Measurements from ENCODE around the gene LRFN4. TPM values are rescaled to one million over a fixed set of nuclear protein-coding genes. Genes with fewer than 3 reads are reported as not detected.

The LRFN4 gene
- total RNA-seq, 2 experiments from 2014 or later, result 33.9 to 38.6 TPM

- peak overlapping the region; percentile 93 for H3K4me2 ChIP-seq (ENCODE audit: low read length)
- peaks cover 7% of the 10 kb centered on the region for H4K20me1 ChIP-seq (ENCODE audit: insufficient read depth, low read length)
- no TSS peak for BruUV-seq (replicated peaks)
- intact Hi-C loops (cut with micrococcal nuclease; ENCODE audit: unreplicated experiment), result loop anchor here (2.0 to 5.0 kb wide), 2 partner anchors 40 to 360 kb away; partner anchors contain the start of gene DPP3
- peak overlapping the region; percentile 81 for H3K27ac ChIP-seq (ENCODE audit: low read depth, low read length, poor library complexity, severe bottlenecking)
- TF ChIP-seq EZH2phosphoT487 (IDR thresholded peaks at IDR 0.05; ENCODE audit: borderline replicate concordance, low read depth, low read length), result no peak
- TF ChIP-seq CTCF (conservative IDR thresholded peaks at IDR 0.05; ENCODE audit: low read length), result no peak
- POLR2A ChIA-PET, result interaction anchor here (0.8 to 1.2 kb wide), 3 partner anchors 13 to 362 kb away, joined by 3 to 5 read pairs (median 5); partner anchors contain the start of gene DPP3
- peaks cover 46% of the 10 kb centered on the region for H3K79me2 ChIP-seq (ENCODE audit: insufficient read depth, low read depth, low read length)
- CTCF ChIA-PET (ENCODE audit: unreplicated experiment), result no interaction called here
- peaks cover 39% of the 10 kb centered on the region for H3K4me1 ChIP-seq (ENCODE audit: insufficient read depth, low read length, poor library complexity, severe bottlenecking)
- no peaks in the 10 kb centered on the region for H3K9me2 ChIP-seq (ENCODE audit: insufficient read depth, low read length)
- no peak for DNase-seq (ENCODE audit: low spot score)
- H3K9me3 ChIP-seq (ENCODE audit: low read length), result no peaks in the 10 kb centered on the region
- H3K4me3 ChIP-seq (ENCODE audit: low read depth, low read length, poor library complexity, severe bottlenecking), result peak overlapping the region; percentile 92
- peaks cover 65% of the 10 kb centered on the region; the same call in 1 of the 2 replicates for H3K36me3 ChIP-seq (ENCODE audit: insufficient read depth, low read length)
- peak overlapping the region; percentile 15; the same call in 1 of the 2 replicates for H2AFZ ChIP-seq (ENCODE audit: low read length)
These were observed 14.4 kb upstream of the LRFN4 start for GRCh38 chr11:66842501-66842895.

- TF ChIP-seq EZH2phosphoT487 (IDR thresholded peaks at IDR 0.05; ENCODE audit: borderline replicate concordance, low read depth, low read length), result no peak
- BruUV-seq (replicated peaks), result no TSS peak
- H4K20me1 ChIP-seq (ENCODE audit: insufficient read depth, low read length), result peaks cover 7% of the 10 kb centered on the region
- CTCF ChIA-PET (ENCODE audit: unreplicated experiment), result interaction anchor here (0.6 kb wide), 1 partner anchor 327 kb away, joined by 4 read pairs; no protein-coding TSS in a partner anchor
- H3K4me1 ChIP-seq (ENCODE audit: insufficient read depth, low read length, poor library complexity, severe bottlenecking), result peaks cover 39% of the 10 kb centered on the region
- no peaks in the 10 kb centered on the region for H3K9me2 ChIP-seq (ENCODE audit: insufficient read depth, low read length)
- peak; percentile 93 for DNase-seq (ENCODE audit: low spot score)
- intact Hi-C loops (cut with micrococcal nuclease; ENCODE audit: unreplicated experiment), result loop anchor here (1.0 to 5.0 kb wide), 3 partner anchors 13 to 361 kb away; partner anchors contain the start of gene DPP3
- POLR2A ChIA-PET, result interaction anchor here (0.7 to 1.4 kb wide), 4 partner anchors 9 to 327 kb away, joined by 4 to 6 read pairs (median 5); no protein-coding TSS in a partner anchor
- peaks cover 46% of the 10 kb centered on the region for H3K79me2 ChIP-seq (ENCODE audit: insufficient read depth, low read depth, low read length)
- H3K4me3 ChIP-seq (ENCODE audit: low read depth, low read length, poor library complexity, severe bottlenecking), result peak within 1 kb of the TSS; percentile 92
- H3K36me3 ChIP-seq (ENCODE audit: insufficient read depth, low read length), result peaks cover 65% of the 10 kb centered on the region; the same call in 1 of the 2 replicates
- H3K4me2 ChIP-seq (ENCODE audit: low read length), result peak within 1 kb of the TSS; percentile 93
- peak within 1 kb of the TSS; percentile 81 for H3K27ac ChIP-seq (ENCODE audit: low read depth, low read length, poor library complexity, severe bottlenecking)
- H2AFZ ChIP-seq (ENCODE audit: low read length), result peak within 1 kb of the TSS; percentile 15; the same call in 1 of the 2 replicates
- no peaks in the 10 kb centered on the region for H3K9me3 ChIP-seq (ENCODE audit: low read length)
These were observed 13.7 kb upstream of the LRFN4 start, which contains the start of gene RCE1 for GRCh38 chr11:66842896-66843775. TSS of gene RCE1 (plus strand) at chr11:66843441. CDS start at chr11:66843456, 15 bp downstream.

GRCh38 chr11:66843776-66844495 lies 12.9 kb upstream of the LRFN4 start:
- H2AFZ ChIP-seq (ENCODE audit: low read length), result peak overlapping the region; percentile 15; the same call in 1 of the 2 replicates
- no peak for DNase-seq (ENCODE audit: low spot score)

More at GRCh38 chr11:66843776-66844495, 12.9 kb upstream of the LRFN4 start:
- H3K9me2 ChIP-seq (ENCODE audit: insufficient read depth, low read length), result no peaks in the 10 kb centered on the region
- BruUV-seq (replicated peaks), result TSS peak; percentile 39
- intact Hi-C loops (cut with micrococcal nuclease; ENCODE audit: unreplicated experiment), result loop anchor here (1.0 to 5.0 kb wide), 3 partner anchors 12 to 362 kb away; partner anchors contain the start of gene DPP3
- H3K27ac ChIP-seq (ENCODE audit: low read depth, low read length, poor library complexity, severe bottlenecking), result peak overlapping the region; percentile 81
- TF ChIP-seq CTCF (conservative IDR thresholded peaks at IDR 0.05; ENCODE audit: low read length), result no peak
- TF ChIP-seq EZH2phosphoT487 (IDR thresholded peaks at IDR 0.05; ENCODE audit: borderline replicate concordance, low read depth, low read length), result no peak
- ChIA-PET CTCF (ENCODE audit: unreplicated experiment) (interaction anchor here (0.6 kb wide), 1 partner anchor 326 kb away, joined by 4 read pairs; no protein-coding TSS in a partner anchor), POLR2A (interaction anchor here (0.7 to 1.4 kb wide), 2 partner anchors 8 to 12 kb away, joined by 4 to 6 read pairs; no protein-coding TSS in a partner anchor)
- peak overlapping the region; percentile 92 for H3K4me3 ChIP-seq (ENCODE audit: low read depth, low read length, poor library complexity, severe bottlenecking)
- H3K79me2 ChIP-seq (ENCODE audit: insufficient read depth, low read depth, low read length), result peaks cover 46% of the 10 kb centered on the region
- H3K4me1 ChIP-seq (ENCODE audit: insufficient read depth, low read length, poor library complexity, severe bottlenecking), result peaks cover 39% of the 10 kb centered on the region
- peaks cover 7% of the 10 kb centered on the region for H4K20me1 ChIP-seq (ENCODE audit: insufficient read depth, low read length)
- H3K9me3 ChIP-seq (ENCODE audit: low read length), result no peaks in the 10 kb centered on the region
- H3K4me2 ChIP-seq (ENCODE audit: low read length), result peak overlapping the region; percentile 88
- peaks cover 63% of the 10 kb centered on the region; the same call in 1 of the 2 replicates for H3K36me3 ChIP-seq (ENCODE audit: insufficient read depth, low read length)

Data from OCI-LY7 (cell line).